GM12891 (cell line): Measurements from ENCODE around the gene SSU72.
A peak's percentile ranks its signal among the peaks of the same experiment; 100 is the strongest.

Experiments used
- DNase-seq: peaks from one replicate; pipeline ENCODE4 v3.0.0; 2011; ENCODE audit warnings: low spot score; ENCODE audit not compliant: insufficient read length
- FAIRE-seq: peaks from 2 replicates; lab custom pipeline; 2011; peaks lifted over from hg19 to GRCh38; lab: Jason Lieb, UNC
- PAX5 ChIP-seq: IDR thresholded peaks from 2 replicates; pipeline ENCODE4 v1.6.1; 2011; ENCODE audit warnings: low read length, moderate library complexity, mild to moderate bottlenecking; ENCODE audit not compliant: insufficient read depth, severe bottlenecking
- POLR2A ChIP-seq: IDR thresholded peaks from 2 replicates; pipeline ENCODE4 v1.6.1; 2011; ENCODE audit warnings: low read depth, low read length, control low read depth
- POLR2AphosphoS5 ChIP-seq: IDR thresholded peaks from 2 replicates; pipeline ENCODE4 v1.6.1; 2011; ENCODE audit warnings: low read depth, low read length, control low read depth
- POU2F2 ChIP-seq: IDR thresholded peaks from 2 replicates; pipeline ENCODE4 v1.6.1; 2011; ENCODE audit warnings: low read depth, mild to moderate bottlenecking, control low read depth, low read length, moderate library complexity
- SPI1 ChIP-seq: IDR thresholded peaks from 2 replicates; pipeline ENCODE4 v1.6.1; 2011; ENCODE audit warnings: low read depth, low read length, control low read depth
- TAF1 ChIP-seq: IDR thresholded peaks from 2 replicates; pipeline ENCODE4 v1.6.1; 2011; ENCODE audit warnings: low read depth, low read length, control low read depth

SSU72 gene

DNA sequence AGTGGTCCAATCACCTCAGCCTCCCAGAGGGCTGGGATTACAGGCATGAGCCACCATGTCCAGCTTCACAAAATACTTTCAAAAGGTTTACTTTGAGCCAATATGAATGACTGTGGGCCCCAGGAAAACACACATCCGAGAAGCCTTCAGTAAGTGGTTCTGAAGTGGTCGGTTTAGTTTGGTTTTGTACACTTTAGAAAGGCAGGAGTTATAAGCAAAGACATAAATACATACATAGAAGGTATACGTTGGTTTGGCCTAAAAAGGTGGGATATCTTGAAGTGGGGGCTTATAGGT is 37.4 kb upstream of the SSU72 start:
- DNase-seq = no peak
- no peak for FAIRE-seq
- TF ChIP-seq POLR2AphosphoS5 = no peak
- TF ChIP-seq TAF1 = no peak
- no peak for TF ChIP-seq POU2F2
- TF ChIP-seq POLR2A = no peak
- no peak for TF ChIP-seq PAX5
- TF ChIP-seq SPI1 = no peak

DNA sequence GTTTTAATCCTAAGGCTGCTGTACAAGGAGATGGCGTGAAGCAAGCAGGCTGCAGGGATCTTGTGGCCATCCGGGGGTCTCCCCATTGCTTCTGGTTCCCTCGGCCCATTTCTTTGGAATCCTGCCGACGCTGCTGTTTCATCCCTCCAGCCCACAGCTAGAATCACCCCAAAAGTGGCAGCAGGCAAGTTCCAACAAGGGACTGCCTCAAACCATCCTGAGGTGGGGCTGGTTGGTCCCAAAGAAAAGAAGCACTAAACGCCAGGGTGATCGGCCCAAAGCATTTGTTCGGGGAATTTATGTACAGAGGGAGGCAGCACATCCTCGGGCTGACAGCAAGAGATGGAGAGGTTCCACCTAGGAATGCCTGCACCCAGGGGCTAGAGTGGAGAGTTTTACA is 36.1 kb upstream of the SSU72 start:
- DNase-seq (no peak), FAIRE-seq (no peak)
- TF ChIP-seq POLR2AphosphoS5 (no peak), POLR2A (no peak), PAX5 (no peak), SPI1 (no peak), POU2F2 (no peak), TAF1 (no peak)

DNA sequence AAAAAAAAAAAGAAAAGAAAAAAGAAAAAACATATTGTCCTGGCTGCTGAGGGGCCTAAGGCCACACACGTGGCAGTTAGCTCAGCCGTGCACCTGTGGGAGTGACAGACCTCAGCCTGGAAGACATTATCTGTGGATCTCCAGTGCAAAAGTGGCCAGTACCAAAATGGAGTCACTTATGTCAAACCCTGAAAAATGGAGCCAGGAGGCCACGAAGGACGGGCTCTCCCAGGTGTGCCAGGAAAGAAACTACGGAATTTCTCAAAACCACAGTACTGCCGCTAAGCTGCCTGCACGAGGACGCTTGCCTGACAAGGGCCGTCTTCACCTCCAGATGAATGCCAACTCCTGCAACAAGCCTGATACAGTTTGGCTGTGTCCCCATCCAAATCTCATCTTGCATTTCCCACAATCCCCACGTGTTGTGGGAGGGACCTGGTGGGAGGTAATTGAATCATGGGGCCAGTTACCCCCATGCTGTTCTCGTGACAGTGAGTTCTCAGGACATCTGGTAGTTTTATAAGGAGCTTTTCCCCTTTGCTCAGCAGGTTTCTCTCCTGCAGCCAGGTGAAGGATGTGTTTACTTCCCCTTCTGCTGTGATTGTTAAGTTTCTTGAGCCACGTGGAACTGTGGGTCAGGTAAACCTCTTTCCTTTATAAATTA is 35.3 kb upstream of the SSU72 start:
- FAIRE-seq (no peak), DNase-seq (no peak)
- TF ChIP-seq POLR2A = no peak
- no peak for TF ChIP-seq SPI1
- no peak for TF ChIP-seq POLR2AphosphoS5
- TF ChIP-seq PAX5 = no peak
- no peak for TF ChIP-seq TAF1
- no peak for TF ChIP-seq POU2F2

DNA sequence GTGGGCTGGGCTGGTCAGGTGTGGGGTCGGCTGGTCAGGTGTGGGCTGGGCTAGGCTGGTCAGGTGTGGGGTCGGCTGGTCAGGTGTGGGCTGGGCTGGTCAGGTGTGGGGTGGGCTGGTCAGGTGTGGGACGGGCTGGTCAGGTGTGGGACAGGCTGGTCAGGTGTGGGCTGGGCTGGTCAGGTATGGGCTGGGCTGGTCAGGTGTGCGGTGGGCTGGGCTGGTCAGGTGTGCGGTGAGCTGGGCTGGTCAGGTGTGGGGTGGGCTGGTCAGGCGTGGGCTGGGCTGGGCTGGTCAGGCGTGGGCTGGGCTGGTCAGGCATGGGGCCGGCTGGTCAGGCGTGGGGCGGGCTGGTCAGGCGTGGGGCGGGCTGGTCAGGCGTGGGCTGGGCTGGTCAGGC is 31.6 kb upstream of the SSU72 start:
- no peak for FAIRE-seq
- TF ChIP-seq SPI1 (no peak), POLR2A (no peak), PAX5 (no peak), POLR2AphosphoS5 (no peak), TAF1 (no peak), POU2F2 (no peak)
- DNase-seq = no peak

DNA sequence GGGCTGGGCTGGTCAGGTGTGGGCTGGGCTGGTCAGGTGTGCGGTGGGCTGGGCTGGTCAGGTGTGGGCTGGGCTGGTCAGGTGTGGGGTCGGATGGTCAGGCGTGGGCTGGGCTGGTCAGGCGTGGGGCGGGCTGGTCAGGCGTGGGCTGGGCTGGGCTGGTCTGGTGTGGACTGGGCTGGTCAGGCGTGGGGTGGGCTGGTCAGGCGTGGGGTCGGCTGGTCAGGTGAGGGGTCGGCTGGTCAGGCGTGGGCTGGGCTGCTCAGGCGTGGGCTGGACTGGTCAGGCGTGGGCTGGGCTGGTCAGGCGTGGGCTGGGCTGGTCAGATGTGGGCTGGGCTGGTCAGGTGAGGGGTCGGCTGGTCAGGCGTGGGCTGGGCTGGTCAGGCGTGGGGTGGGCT is 31.1 kb upstream of the SSU72 start:
- FAIRE-seq (peak; percentile 41), DNase-seq (no peak)
- TF ChIP-seq POLR2AphosphoS5 (no peak), POLR2A (no peak), POU2F2 (no peak), TAF1 (no peak), SPI1 (no peak), PAX5 (no peak)

DNA sequence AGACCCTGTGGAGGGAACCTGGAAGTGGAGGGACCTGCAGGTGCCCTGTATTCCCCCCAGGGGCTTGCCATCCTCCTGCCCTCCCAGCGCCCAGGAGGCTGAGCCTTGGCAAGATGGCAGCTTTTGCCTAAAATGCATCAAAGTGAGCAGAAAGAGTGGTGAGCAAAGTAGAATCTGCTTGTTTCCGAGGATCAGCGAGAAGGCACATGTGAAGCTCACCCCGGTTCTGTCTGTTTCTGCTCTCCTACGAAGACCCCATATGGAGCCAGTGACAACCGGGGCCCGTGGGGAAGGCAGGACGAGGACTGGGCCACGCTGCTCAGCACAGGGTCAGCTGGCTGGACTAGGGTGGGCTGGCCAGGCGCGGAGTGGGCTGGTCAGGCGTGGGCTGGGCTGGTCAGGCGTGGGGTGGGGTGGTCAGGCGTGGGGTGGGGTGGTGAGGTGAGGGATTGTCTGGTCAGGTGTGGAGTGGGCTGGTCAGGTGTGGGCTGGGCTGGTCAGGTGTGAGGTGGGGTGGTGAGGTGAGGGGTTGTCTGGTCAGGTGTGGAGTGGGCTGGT is 30.4 kb upstream of the SSU72 start:
- DNase-seq (no peak), FAIRE-seq (no peak)
- TF ChIP-seq SPI1 = no peak
- TF ChIP-seq TAF1 = no peak
- no peak for TF ChIP-seq POLR2A
- TF ChIP-seq POU2F2 = no peak
- TF ChIP-seq POLR2AphosphoS5 = no peak
- no peak for TF ChIP-seq PAX5

DNA sequence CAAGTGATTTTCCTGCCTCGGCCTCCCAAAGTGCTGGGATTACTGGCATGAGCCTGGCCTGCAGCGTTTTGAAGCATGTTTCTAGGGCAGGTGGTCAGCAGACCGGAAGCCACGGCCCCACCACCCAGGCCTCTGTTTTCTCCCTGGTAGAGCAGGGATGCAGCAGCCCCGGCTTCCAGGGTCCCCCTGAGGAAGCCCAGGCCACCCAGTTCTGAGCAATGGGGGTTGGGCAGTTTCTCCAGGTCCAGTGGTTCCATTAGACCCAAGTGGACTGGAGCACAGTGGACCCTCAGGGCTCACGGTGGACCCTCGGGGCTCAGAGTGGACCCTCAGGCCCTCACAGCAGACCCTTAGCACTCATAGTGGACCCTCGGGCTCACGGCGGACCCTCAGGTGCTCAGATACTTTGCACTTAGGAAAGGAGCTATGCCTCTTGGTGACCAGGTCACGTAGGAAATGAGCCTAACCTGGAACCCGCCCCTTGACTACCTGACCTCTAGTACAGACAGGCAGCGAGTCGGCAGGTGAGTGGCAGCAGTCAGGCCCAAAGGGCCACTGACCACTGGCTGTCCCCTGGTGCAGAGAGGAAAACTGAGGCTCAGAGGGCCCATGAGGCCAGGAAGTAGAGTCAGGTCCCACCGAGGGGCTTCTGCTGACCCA is 29.8 kb upstream of the SSU72 start:
- FAIRE-seq (no peak), DNase-seq (no peak)
- TF ChIP-seq POU2F2 = no peak
- TF ChIP-seq SPI1 = no peak
- no peak for TF ChIP-seq PAX5

DNA sequence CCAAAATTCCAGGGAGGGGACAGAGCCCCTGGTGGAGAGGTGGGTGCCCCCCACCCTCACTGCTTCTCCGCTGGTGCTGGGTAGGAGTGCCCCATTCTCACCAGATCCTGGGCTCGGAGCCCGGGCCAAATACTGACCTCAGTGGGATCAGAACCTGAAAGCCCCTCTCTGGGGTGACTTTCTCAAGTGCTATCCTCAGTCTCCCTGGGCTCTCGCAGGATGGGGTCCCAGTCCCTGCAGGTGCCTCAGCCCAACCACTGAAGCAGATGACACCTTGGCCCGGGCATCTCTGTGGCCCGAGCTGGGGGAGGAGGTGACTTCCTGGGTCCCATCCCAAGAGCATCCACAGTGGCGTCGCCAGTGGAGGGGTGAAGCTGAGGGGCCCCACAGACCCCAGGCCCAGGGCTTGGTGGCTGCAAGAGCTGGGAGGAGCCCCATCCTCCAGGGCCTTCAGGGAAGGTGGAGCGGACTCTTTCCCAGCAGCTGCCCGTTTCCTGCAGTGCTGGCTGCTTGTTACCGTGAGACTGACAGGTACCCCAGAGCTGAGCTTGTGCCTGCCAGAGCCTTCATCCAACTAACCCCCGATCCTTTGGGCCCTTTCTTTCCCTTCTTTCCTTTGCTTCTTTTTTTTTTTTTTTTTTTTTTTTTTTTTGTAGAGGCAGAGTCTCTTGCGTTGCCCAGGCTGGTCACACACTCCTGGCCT is 29.2 kb upstream of the SSU72 start:
- TF ChIP-seq SPI1 = no peak
- no peak for TF ChIP-seq POU2F2
- no peak for TF ChIP-seq TAF1
- TF ChIP-seq POLR2AphosphoS5 = no peak
- TF ChIP-seq PAX5 = no peak
- no peak for TF ChIP-seq POLR2A
- no peak for FAIRE-seq
- DNase-seq = no peak

DNA sequence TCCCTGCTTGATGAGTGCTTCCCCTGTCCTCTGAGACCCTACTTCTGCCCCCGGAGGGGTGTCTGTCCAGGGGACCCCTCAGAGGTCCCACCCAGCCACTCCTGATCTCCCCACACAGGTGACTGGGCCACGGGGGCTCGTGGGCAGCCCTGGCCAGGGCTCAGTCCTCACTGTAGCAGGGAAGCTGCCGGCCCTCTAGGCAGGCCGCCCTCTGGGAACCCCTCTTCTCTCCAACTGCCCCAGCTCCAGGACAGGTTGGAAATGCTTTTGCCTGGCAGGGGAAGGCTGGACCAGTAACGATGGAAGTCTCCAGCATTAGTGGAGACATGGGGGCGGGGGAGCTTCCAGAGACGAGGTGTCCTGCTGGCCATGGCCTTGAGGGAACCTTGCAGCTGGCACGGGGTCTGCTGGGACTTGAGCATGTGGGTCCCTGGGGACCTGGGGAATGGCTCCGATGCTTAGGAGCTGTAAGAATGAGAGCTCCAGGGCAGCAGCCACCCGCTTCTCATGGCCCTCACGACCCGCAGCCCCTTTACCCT is 28.4 kb upstream of the SSU72 start:
- TF ChIP-seq SPI1 (no peak), POLR2A (no peak), POU2F2 (no peak), TAF1 (no peak), PAX5 (no peak), POLR2AphosphoS5 (no peak)
- DNase-seq = no peak
- no peak for FAIRE-seq
